Natural killer cell (primary cell): ENCODE data around the gene GDAP2. TPM values are rescaled to one million over a fixed set of nuclear protein-coding genes. Genes with fewer than 3 reads are reported as not detected.

Experiments used
- ATAC-seq, 3 donors: fragments of 150-1000 bp in 2 of 3; fragments of 200-7000 bp in 1 of 3; cut with Tn5 transposase; 1 replicate in 1 of 3; 2 replicates in 2 of 3; pipeline ENCODE4 v1.10.0; 2021; ENCODE audit warnings: mild to moderate bottlenecking in 2 of 3, moderate library complexity in 2 of 3
- DNase-seq, 2 donors: peaks; one replicate each; pipeline versions ENCODE4 v3.0.0 to v3.0.0-alpha.2; 2013 to 2021; ENCODE audit warnings: mixed read lengths in 1 of 2
- H3K27ac ChIP-seq: one replicate; pipeline ENCODE4 v1.5.1; 2013; ENCODE audit warnings: mild to moderate bottlenecking, low read length
- H3K27me3 ChIP-seq: one replicate; pipeline ENCODE4 v1.6.1; 2013; ENCODE audit warnings: low read length; ENCODE audit not compliant: control insufficient read depth, insufficient read depth
- H3K36me3 ChIP-seq: one replicate; pipeline ENCODE4 v1.6.1; 2013; ENCODE audit warnings: low read length; ENCODE audit not compliant: control insufficient read depth, insufficient read depth
- H3K4me1 ChIP-seq: one replicate; pipeline ENCODE4 v1.6.1; 2013; ENCODE audit warnings: low read length; ENCODE audit not compliant: control insufficient read depth, insufficient read depth
- H3K4me3 ChIP-seq: one replicate; pipeline ENCODE4 v1.5.1; 2013; ENCODE audit warnings: low read length
- H3K9me3 ChIP-seq: one replicate; pipeline ENCODE4 v1.6.1; 2013; ENCODE audit warnings: low read length; ENCODE audit not compliant: control insufficient read depth, insufficient read depth
- H3K27ac Mint-ChIP-seq, 2 donors: one replicate each; pipeline ENCODE4 v1.8.0; 2022; ENCODE audit warnings: mild to moderate bottlenecking in 2 of 2, mixed read lengths in 2 of 2, moderate library complexity in 1 of 2
- H3K27me3 Mint-ChIP-seq, 2 donors: one replicate each; pipeline ENCODE4 v1.8.0; 2022; ENCODE audit warnings: low read depth in 2 of 2, mixed read lengths in 2 of 2
- H3K36me3 Mint-ChIP-seq: one replicate; pipeline ENCODE4 v1.8.0; 2022; ENCODE audit warnings: mixed read lengths
- H3K4me1 Mint-ChIP-seq, 2 donors: one replicate each; pipeline ENCODE4 v1.8.0; 2022; ENCODE audit warnings: mixed read lengths in 2 of 2
- H3K4me3 Mint-ChIP-seq: one replicate; pipeline ENCODE4 v1.8.0; 2022; ENCODE audit warnings: mild to moderate bottlenecking, moderate library complexity, mixed read lengths
- H3K9me3 Mint-ChIP-seq, 2 donors: one replicate each; pipeline ENCODE4 v1.8.0; 2022; ENCODE audit warnings: mixed read lengths in 2 of 2
- CTCF ChIP-seq: fragments of 200-600 bp; IDR thresholded peaks from one replicate; pipeline ENCODE4 v1.8.0; 2022; ENCODE audit warnings: antibody characterized with exemption
- WGBS: methylation state at CpG from one replicate; pipeline ENCODE4 v1.1.7; 2013; ENCODE audit warnings: missing lambda C conversion rate; ENCODE audit not compliant: insufficient coverage; 5-methylcytosine and 5-hydroxymethylcytosine counted together
- intact Hi-C: fragments of 100-400 bp; cut with micrococcal nuclease; formaldehyde crosslinking; loops from one replicate; pipeline ENCODE4 v1.14.2; 2022
- total RNA-seq, 4 donors: library from RNA; stranded (reverse); fragments of 120-200 nt in 1 of 4; gene quantifications; one replicate each; pipeline versions ENCODE4 v1.2.3 to v1.2.4, GENCODE V29; 2013 to 2022

GDAP2 gene
- total RNA-seq, 3 donors from 2014 or later (not counting 1 experiment from before 2014, with no cell fraction given) = 25.4 to 34.7 (median 27.7) TPM

- H3K9me3 ChIP-seq = no peaks in the 10 kb centered on the region
- H3K36me3 Mint-ChIP-seq = peaks cover 28% of the 10 kb centered on the region
- no peaks in the 10 kb centered on the region for H3K27me3 ChIP-seq
- H3K4me1 Mint-ChIP-seq = no peaks in the 10 kb centered on the region
- WGBS = 89% methylated on average over 1 of the region's 1 CpG
- no peak for ATAC-seq
- intact Hi-C loops = no loop called here
- H3K4me3 ChIP-seq = no peak overlapping the region
- no peak overlapping the region for H3K4me3 Mint-ChIP-seq
- no peak for TF ChIP-seq CTCF
- H3K4me1 ChIP-seq = no peaks in the 10 kb centered on the region
- H3K27ac Mint-ChIP-seq = no peak overlapping the region
- no peaks in the 10 kb centered on the region for H3K27me3 Mint-ChIP-seq
- peaks cover 5 to 9% of the 10 kb centered on the region in 2 donors for H3K9me3 Mint-ChIP-seq
- H3K27ac ChIP-seq = no peak overlapping the region
- no peak for DNase-seq
- no peaks in the 10 kb centered on the region for H3K36me3 ChIP-seq
These were observed 85.6 kb downstream of the GDAP2 start for GRCh38 chr1:117843791-117844190.

- 75% methylated on average over 2 of the region's 3 CpGs for WGBS
- no peaks in the 10 kb centered on the region for H3K4me1 ChIP-seq
- intact Hi-C loops = no loop called here
- Mint-ChIP-seq H3K4me3 (no peak overlapping the region), H3K27ac (no peak overlapping the region), H3K36me3 (peaks cover 28% of the 10 kb centered on the region), H3K27me3 (no peaks in the 10 kb centered on the region), H3K9me3 (peaks cover 5 to 9% of the 10 kb centered on the region in 2 donors), H3K4me1 (no peaks in the 10 kb centered on the region)
- H3K4me3 ChIP-seq = no peak overlapping the region
- DNase-seq = no peak
- no peak for TF ChIP-seq CTCF
- H3K9me3 ChIP-seq = no peaks in the 10 kb centered on the region
- no peak for ATAC-seq
- no peak overlapping the region for H3K27ac ChIP-seq
- no peaks in the 10 kb centered on the region for H3K36me3 ChIP-seq
- H3K27me3 ChIP-seq = no peaks in the 10 kb centered on the region
These were observed 86.8 kb downstream of the GDAP2 start for GRCh38 chr1:117842408-117843170.

- intact Hi-C loops = no loop called here
These were observed 88.2 kb downstream of the GDAP2 start for GRCh38 chr1:117841117-117841650.

More at GRCh38 chr1:117841117-117841650, 88.2 kb downstream of the GDAP2 start:
- no peak overlapping the region for H3K4me3 ChIP-seq
- Mint-ChIP-seq H3K4me3 (no peak overlapping the region), H3K27ac (no peak overlapping the region), H3K9me3 (peaks cover 5 to 9% of the 10 kb centered on the region in 2 donors), H3K27me3 (no peaks in the 10 kb centered on the region), H3K4me1 (no peaks in the 10 kb centered on the region), H3K36me3 (peaks cover 28% of the 10 kb centered on the region)
- H3K27me3 ChIP-seq = no peaks in the 10 kb centered on the region
- TF ChIP-seq CTCF = no peak
- WGBS = 90% methylated on average over 2 of the region's 3 CpGs
- DNase-seq (no peak), ATAC-seq (no peak)
- H3K36me3 ChIP-seq = no peaks in the 10 kb centered on the region
- no peaks in the 10 kb centered on the region for H3K4me1 ChIP-seq
- H3K9me3 ChIP-seq = no peaks in the 10 kb centered on the region
- no peak overlapping the region for H3K27ac ChIP-seq
